Measurements from ENCODE around the gene DHRS2.

DNA sequence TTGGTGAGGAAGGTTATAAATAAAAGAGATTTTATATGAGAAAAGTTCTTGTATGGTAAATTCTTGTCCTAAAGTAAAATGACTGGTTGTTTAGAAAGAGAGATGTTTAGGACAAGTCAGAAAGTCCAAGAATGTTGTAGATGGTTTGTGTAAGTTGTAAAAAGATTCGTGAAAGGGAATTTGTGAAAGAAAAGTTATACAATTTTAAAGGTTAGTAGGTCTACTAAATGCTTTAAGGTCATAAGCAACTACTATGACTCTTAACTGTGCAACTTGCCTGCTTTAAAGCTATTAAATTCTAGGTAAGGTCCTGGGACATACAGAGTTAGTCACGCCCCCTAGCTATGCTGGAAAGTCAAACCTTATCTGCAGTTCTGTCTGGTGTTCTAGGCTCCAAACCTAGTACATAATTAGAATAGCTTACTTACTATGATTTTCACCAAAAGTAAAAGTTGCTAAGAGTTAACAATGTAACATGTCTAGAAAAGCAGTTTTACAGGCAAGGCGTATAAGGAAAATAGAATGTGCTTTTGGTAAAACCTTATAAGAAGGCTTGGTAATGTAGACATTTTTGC, 11.2 kb upstream of the DHRS2 start:
- TF ChIP-seq RAD21 (conservative IDR thresholded peaks at IDR 0.05 in 1 of 2, IDR thresholded peaks at IDR 0.05 in 1 of 2) (no peak), EP300 (IDR thresholded peaks at IDR 0.05) (no peak), POLR2A (IDR thresholded peaks at IDR 0.05; ENCODE audit: low read length) (no peak), ZSCAN20 (CRISPR knock-in tag; IDR thresholded peaks at IDR 0.05) (no peak), JUN (IDR thresholded peaks at IDR 0.05) (no peak), MAFK (IDR thresholded peaks at IDR 0.05; ENCODE audit: partially characterized antibody) (no peak), NR3C1 (IDR thresholded peaks at IDR 0.05) (no peak), HOXB5 (CRISPR knock-in tag; IDR thresholded peaks at IDR 0.05) (no peak), JUNB (IDR thresholded peaks at IDR 0.05) (no peak), POLR2AphosphoS2 (conservative IDR thresholded peaks at IDR 0.05; ENCODE audit: low read length) (no peak)
- TF ChIP-seq, protein P1, sequence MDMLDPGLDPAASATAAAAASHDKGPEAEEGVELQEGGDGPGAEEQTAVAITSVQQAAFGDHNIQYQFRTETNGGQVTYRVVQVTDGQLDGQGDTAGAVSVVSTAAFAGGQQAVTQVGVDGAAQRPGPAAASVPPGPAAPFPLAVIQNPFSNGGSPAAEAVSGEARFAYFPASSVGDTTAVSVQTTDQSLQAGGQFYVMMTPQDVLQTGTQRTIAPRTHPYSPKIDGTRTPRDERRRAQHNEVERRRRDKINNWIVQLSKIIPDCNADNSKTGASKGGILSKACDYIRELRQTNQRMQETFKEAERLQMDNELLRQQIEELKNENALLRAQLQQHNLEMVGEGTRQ (IDR thresholded peaks at IDR 0.05): no peak
- TF ChIP-seq, protein P2, sequence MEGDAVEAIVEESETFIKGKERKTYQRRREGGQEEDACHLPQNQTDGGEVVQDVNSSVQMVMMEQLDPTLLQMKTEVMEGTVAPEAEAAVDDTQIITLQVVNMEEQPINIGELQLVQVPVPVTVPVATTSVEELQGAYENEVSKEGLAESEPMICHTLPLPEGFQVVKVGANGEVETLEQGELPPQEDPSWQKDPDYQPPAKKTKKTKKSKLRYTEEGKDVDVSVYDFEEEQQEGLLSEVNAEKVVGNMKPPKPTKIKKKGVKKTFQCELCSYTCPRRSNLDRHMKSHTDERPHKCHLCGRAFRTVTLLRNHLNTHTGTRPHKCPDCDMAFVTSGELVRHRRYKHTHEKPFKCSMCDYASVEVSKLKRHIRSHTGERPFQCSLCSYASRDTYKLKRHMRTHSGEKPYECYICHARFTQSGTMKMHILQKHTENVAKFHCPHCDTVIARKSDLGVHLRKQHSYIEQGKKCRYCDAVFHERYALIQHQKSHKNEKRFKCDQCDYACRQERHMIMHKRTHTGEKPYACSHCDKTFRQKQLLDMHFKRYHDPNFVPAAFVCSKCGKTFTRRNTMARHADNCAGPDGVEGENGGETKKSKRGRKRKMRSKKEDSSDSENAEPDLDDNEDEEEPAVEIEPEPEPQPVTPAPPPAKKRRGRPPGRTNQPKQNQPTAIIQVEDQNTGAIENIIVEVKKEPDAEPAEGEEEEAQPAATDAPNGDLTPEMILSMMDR (IDR thresholded peaks at IDR 0.05): no peak
- TF ChIP-seq, protein P3, sequence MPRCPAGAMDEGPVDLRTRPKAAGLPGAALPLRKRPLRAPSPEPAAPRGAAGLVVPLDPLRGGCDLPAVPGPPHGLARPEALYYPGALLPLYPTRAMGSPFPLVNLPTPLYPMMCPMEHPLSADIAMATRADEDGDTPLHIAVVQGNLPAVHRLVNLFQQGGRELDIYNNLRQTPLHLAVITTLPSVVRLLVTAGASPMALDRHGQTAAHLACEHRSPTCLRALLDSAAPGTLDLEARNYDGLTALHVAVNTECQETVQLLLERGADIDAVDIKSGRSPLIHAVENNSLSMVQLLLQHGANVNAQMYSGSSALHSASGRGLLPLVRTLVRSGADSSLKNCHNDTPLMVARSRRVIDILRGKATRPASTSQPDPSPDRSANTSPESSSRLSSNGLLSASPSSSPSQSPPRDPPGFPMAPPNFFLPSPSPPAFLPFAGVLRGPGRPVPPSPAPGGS (IDR thresholded peaks at IDR 0.05): no peak
- TF ChIP-seq, protein P4, sequence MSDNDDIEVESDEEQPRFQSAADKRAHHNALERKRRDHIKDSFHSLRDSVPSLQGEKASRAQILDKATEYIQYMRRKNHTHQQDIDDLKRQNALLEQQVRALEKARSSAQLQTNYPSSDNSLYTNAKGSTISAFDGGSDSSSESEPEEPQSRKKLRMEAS (IDR thresholded peaks at IDR 0.05): no peak
